ENCODE data around the gene IMPDH1.

IMPDH1 gene

GRCh38 chr7:128404886-128405470 lies 4.8 kb downstream of the IMPDH1 start:
- DNase-seq = peak; percentile 48

GRCh38 chr7:128404143-128404681 lies 5.6 kb downstream of the IMPDH1 start:
- DNase-seq = no peak

- DNase-seq = no peak
Measured at GRCh38 chr7:128403676-128404075, 6.1 kb downstream of the IMPDH1 start.

- no peak for DNase-seq
Measured at GRCh38 chr7:128402356-128402755, 7.4 kb downstream of the IMPDH1 start.

GRCh38 chr7:128400566-128400965 lies 9.2 kb downstream of the IMPDH1 start:
- no peak for DNase-seq

- DNase-seq = no peak
Measured at GRCh38 chr7:128399991-128400390, 9.8 kb downstream of the IMPDH1 start.

GRCh38 chr7:128398841-128399135 lies 11.0 kb downstream of the IMPDH1 start:
- DNase-seq = no peak

GRCh38 chr7:128398016-128398840 lies 11.6 kb downstream of the IMPDH1 start:
- DNase-seq = peak; percentile 16

- DNase-seq = no peak
Measured at GRCh38 chr7:128396357-128396756, 13.4 kb downstream of the IMPDH1 start.

- DNase-seq = no peak
Measured at GRCh38 chr7:128395748-128396147, 14.0 kb downstream of the IMPDH1 start.

GRCh38 chr7:128394904-128395496 lies 14.8 kb downstream of the IMPDH1 start:
- no peak for DNase-seq

GRCh38 chr7:128393526-128394330 lies 16.1 kb downstream of the IMPDH1 start:
- DNase-seq = no peak

GRCh38 chr7:128392446-128393327 lies 17.1 kb downstream of the IMPDH1 start:
- no peak for DNase-seq

GRCh38 chr7:128391805-128392204 lies 18.0 kb downstream of the IMPDH1 start:
- DNase-seq = no peak

- DNase-seq = no peak
Measured at GRCh38 chr7:128390871-128391565, 18.8 kb downstream of the IMPDH1 start.

GRCh38 chr7:128389618-128390329 lies 20.0 kb downstream of the IMPDH1 start:
- no peak for DNase-seq

GRCh38 chr7:128389085-128389617 lies 20.6 kb downstream of the IMPDH1 start:
- DNase-seq = no peak

GRCh38 chr7:128388145-128388485 lies 21.7 kb downstream of the IMPDH1 start:
- DNase-seq = no peak

- DNase-seq = peak; percentile 66
Measured at GRCh38 chr7:128387216-128388144, 22.3 kb downstream of the IMPDH1 start.
